Astrocyte (in vitro differentiated cells and primary cell): Measurements from ENCODE around the gene MYH15.

Experiments used
- CTCF ChIP-seq: IDR thresholded peaks from 2 replicates; pipeline ENCODE4 v1.5.1; 2011; ENCODE audit warnings: low read depth, mild to moderate bottlenecking, inconsistent platforms, low read length, moderate library complexity; ENCODE audit not compliant: insufficient read depth
- EZH2 ChIP-seq: IDR thresholded peaks from 2 replicates; pipeline ENCODE4 v1.6.1; 2012; ENCODE audit warnings: mild to moderate bottlenecking, low read length, inconsistent platforms; ENCODE audit not compliant: insufficient read depth

GRCh38 chr3:108410531-108410984, 99.8 kb downstream of the MYH15 start:
- no peak for TF ChIP-seq CTCF
- no peak for TF ChIP-seq EZH2
